Spleen (tissue), 11 donors: ENCODE measurements around the gene C14orf39. TPM values are rescaled to one million over a fixed set of nuclear protein-coding genes. Genes with fewer than 3 reads are reported as not detected.

ENCODE experiments used
- DNase-seq: peaks from one replicate; pipeline ENCODE4 v3.0.0-alpha.2; 2020
- H3K27ac ChIP-seq, 8 donors: fragments of 200-600 bp; sonication (generic) in 7 of 8; 1 replicate in 4 of 8; 2 replicates in 4 of 8; pipeline versions ENCODE4 v1.5.0 to v1.8.0; 2016 to 2021; ENCODE audit warnings: inconsistent platforms in 4 of 8, mild to moderate bottlenecking in 4 of 8, moderate library complexity in 1 of 8
- H3K27me3 ChIP-seq, 7 donors: fragments of 200-600 bp; sonication (generic) in 6 of 7; replicated peaks in 1 of 7; 1 replicate in 4 of 7; 2 replicates in 3 of 7; pipeline versions ENCODE4 v1.5.0 to v1.8.0; 2016 to 2021; ENCODE audit warnings: inconsistent platforms in 3 of 7, mild to moderate bottlenecking in 1 of 7
- H3K36me3 ChIP-seq, 6 donors: fragments of 200-600 bp; sonication (generic) in 5 of 6; 1 replicate in 4 of 6; 2 replicates in 2 of 6; pipeline versions ENCODE4 v1.5.0 to v1.8.0; 2016 to 2021; ENCODE audit warnings: inconsistent platforms in 2 of 6
- H3K4me1 ChIP-seq, 6 donors: fragments of 200-600 bp; sonication (generic) in 5 of 6; 1 replicate in 3 of 6; 2 replicates in 3 of 6; pipeline versions ENCODE4 v1.5.0 to v1.8.0; 2016 to 2021; ENCODE audit warnings: inconsistent platforms in 3 of 6
- H3K4me3 ChIP-seq, 8 donors: fragments of 200-600 bp; sonication (generic) in 7 of 8; 1 replicate in 4 of 8; 2 replicates in 4 of 8; pipeline versions ENCODE4 v1.5.0 to v1.8.0; 2016 to 2021; ENCODE audit warnings: inconsistent platforms in 4 of 8, mild to moderate bottlenecking in 4 of 8, moderate library complexity in 2 of 8
- H3K9me3 ChIP-seq, 8 donors: fragments of 200-600 bp; sonication (generic) in 7 of 8; 1 replicate in 4 of 8; 2 replicates in 4 of 8; pipeline versions ENCODE4 v1.5.0 to v1.8.0; 2016 to 2021; ENCODE audit warnings: inconsistent platforms in 4 of 8
- POLR2A ChIP-seq, 3 donors: fragments of 450-650 bp; IDR thresholded peaks; one replicate each; pipeline ENCODE4 v1.5.1; 2017; ENCODE audit warnings: antibody characterized with exemption in 3 of 3, mild to moderate bottlenecking in 1 of 3
- POLR2AphosphoS5 ChIP-seq, 3 donors: sonication (generic); formaldehyde crosslinking; IDR thresholded peaks; one replicate each; pipeline ENCODE4 v1.5.1; 2017; ENCODE audit warnings: antibody characterized with exemption in 3 of 3
- WGBS, 5 donors: extraction: QIAGEN DNeasy Blood & Tissue Kit in 3 of 5; methylation state at CpG; one replicate each; pipeline versions ENCODE4 v1.1.5 to v1.1.7; 2013 to 2018; 5-methylcytosine and 5-hydroxymethylcytosine counted together
- intact Hi-C: fragments of 100-400 bp; cut with DNase I; formaldehyde crosslinking; loops from one replicate; pipeline ENCODE4 v1.15.0; 2023; ENCODE audit warnings: low total_unique reads
- polyA plus RNA-seq, 3 donors: library from polyadenylated mRNA; stranded (reverse); fragments of 200-250 nt; gene quantifications; one replicate each; pipeline ENCODE4 v1.2.1, GENCODE V29; 2013
- total RNA-seq, 7 donors: library from RNA; depleted of rRNA in 3 of 7; stranded (reverse); fragments of >200 nt in 3 of 7; fragmentation: NEBNext Ultra II Directional in 4 of 7; extraction: Animal tissue kit (Norgen Biotek cat#: 25700) in 4 of 7; gene quantifications; one replicate each; pipeline versions ENCODE4 v1.1.0 to v1.2.1, GENCODE V29; 2016 to 2021
- TF ChIP-seq, protein P1 (sequence below), 11 experiments: fragments of 200-600 bp in 7 of 11; fragments of 450-650 bp in 4 of 11; sonication (generic) in 4 of 11; IDR thresholded peaks in 8 of 11; conservative IDR thresholded peaks in 3 of 11; 1 replicate in 7 of 11; 2 replicates in 4 of 11; pipeline versions ENCODE4 v1.4.0 to v1.8.0; 2016 to 2021; ENCODE audit warnings: antibody characterized with exemption in 11 of 11, inconsistent platforms in 4 of 11, mild to moderate bottlenecking in 1 of 11
- donor health status: healthy with polysubstance abuse.
- donor health status: DM: no; HTN: no; CAD: no; lungs with moderate emphysema.
- donor health status: DM: no; HTN: no; CAD: no.
- donor health status: Bipolar disorder and iron deficiency.
- donor health status: healthy.
- donor health status: DM: no; HTN: no; CAD: no.
- donor health status: DM: yes; HTN: yes; CAD: no.

Gene C14orf39
- total and polyA plus RNA-seq, 10 donors = not detected

DNA sequence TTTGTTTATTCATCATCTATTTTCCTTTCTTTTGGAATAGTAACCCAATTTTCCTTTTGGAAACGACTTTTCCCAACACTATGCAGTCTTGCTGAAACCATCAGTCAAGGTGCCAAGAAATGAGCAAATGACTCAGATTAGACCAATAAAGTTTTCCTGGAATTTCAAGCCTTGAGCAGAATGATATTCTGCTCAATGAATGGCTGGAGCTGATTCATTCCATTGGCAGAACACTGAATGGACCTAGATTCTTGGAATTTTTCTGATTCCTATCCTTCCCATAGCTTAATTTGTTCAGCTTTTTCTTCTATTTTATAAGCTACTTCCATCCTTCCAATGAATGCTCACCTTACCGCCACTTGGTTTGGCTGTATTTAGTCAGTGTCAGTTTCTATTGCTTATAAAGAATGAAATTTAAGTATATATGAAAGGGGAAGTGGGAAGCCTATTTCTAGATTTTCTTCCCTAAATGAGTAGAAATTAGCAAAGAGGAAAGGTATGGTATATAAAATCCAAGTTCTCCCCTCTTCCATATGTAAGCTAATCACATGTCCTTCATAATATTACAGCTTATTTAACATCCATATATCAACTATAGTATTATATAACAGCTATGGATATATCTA is 89.0 kb downstream of the C14orf39 start:
- TF ChIP-seq, protein P1, sequence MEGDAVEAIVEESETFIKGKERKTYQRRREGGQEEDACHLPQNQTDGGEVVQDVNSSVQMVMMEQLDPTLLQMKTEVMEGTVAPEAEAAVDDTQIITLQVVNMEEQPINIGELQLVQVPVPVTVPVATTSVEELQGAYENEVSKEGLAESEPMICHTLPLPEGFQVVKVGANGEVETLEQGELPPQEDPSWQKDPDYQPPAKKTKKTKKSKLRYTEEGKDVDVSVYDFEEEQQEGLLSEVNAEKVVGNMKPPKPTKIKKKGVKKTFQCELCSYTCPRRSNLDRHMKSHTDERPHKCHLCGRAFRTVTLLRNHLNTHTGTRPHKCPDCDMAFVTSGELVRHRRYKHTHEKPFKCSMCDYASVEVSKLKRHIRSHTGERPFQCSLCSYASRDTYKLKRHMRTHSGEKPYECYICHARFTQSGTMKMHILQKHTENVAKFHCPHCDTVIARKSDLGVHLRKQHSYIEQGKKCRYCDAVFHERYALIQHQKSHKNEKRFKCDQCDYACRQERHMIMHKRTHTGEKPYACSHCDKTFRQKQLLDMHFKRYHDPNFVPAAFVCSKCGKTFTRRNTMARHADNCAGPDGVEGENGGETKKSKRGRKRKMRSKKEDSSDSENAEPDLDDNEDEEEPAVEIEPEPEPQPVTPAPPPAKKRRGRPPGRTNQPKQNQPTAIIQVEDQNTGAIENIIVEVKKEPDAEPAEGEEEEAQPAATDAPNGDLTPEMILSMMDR (IDR thresholded peaks at IDR 0.05 in 8 of 11, conservative IDR thresholded peaks at IDR 0.05 in 3 of 11) = no peak
- TF ChIP-seq POLR2AphosphoS5 (IDR thresholded peaks at IDR 0.05) (no peak), POLR2A (IDR thresholded peaks at IDR 0.05) (no peak)
- 52 to 67% (median 59%) methylated on average over 2 of the region's 2 CpGs for WGBS, 5 donors
- H3K27ac ChIP-seq = no peak overlapping the region

More for the DNA sequence above, 89.0 kb downstream of the C14orf39 start:
- intact Hi-C loops = no loop called here
- H3K9me3 ChIP-seq = peaks cover 0 to 21% (median 9%) of the 10 kb centered on the region in 8 donors
- no peak overlapping the region for H3K4me3 ChIP-seq
- no peaks in the 10 kb centered on the region for H3K4me1 ChIP-seq
- H3K27me3 ChIP-seq = no peaks in the 10 kb centered on the region
- no peak for DNase-seq
- no peaks in the 10 kb centered on the region for H3K36me3 ChIP-seq

Other genes starting within 250 kb of the C14orf39 start
- gene PPM1A, start 236.8 kb downstream of the C14orf39 start, total RNA-seq = 10 to 100 TPM; 34.7 to 63.0 (median 53.0) TPM
- 10 to 100 TPM; 15.5 to 21.4 (median 18.6) TPM for gene PPM1A, start 236.8 kb downstream of the C14orf39 start, polyA plus RNA-seq
- gene SIX6, start 23.1 kb upstream of the C14orf39 start, total RNA-seq = not detected
- gene SIX6, start 23.1 kb upstream of the C14orf39 start, polyA plus RNA-seq = not detected
- gene SIX1, start 163.4 kb upstream of the C14orf39 start, total RNA-seq = not detected
- gene SIX1, start 163.4 kb upstream of the C14orf39 start, polyA plus RNA-seq = under 1 TPM in 1 of 3 donors, not detected in 2; 0.03 TPM
- under 1 TPM in 3 of 7 donors, not detected in 4; 0.34 to 0.51 (median 0.39) TPM for gene SIX4, start 238.3 kb upstream of the C14orf39 start, total RNA-seq
- under 1 TPM; 0.03 to 0.05 (median 0.04) TPM for gene SIX4, start 238.3 kb upstream of the C14orf39 start, polyA plus RNA-seq
- 10 to 100 TPM; 20.4 to 34.3 (median 27.5) TPM for gene MNAT1, start 248.7 kb upstream of the C14orf39 start, total RNA-seq
- 10 to 100 TPM; 11.9 to 13.8 (median 13.3) TPM for gene MNAT1, start 248.7 kb upstream of the C14orf39 start, polyA plus RNA-seq